ENCODE measurements around the gene HECW1.

GRCh38 chr7:43169076-43169475, 56.6 kb downstream of the HECW1 start:
- no peak for TF ChIP-seq CTCF (tag by site-specific recombination; IDR thresholded peaks at IDR 0.05)
- no peak for TF ChIP-seq ZNF202 (tag by site-specific recombination; IDR thresholded peaks at IDR 0.05; ENCODE audit: borderline replicate concordance)
- TF ChIP-seq ATF2 (tag by site-specific recombination; IDR thresholded peaks at IDR 0.05; ENCODE audit: low read depth): no peak
- no peak for TF ChIP-seq ZNF112 (tag by site-specific recombination; IDR thresholded peaks at IDR 0.05)
- no peak for TF ChIP-seq YY1 (tag by site-specific recombination; IDR thresholded peaks at IDR 0.05)
- TF ChIP-seq ZSCAN4 (tag by site-specific recombination; IDR thresholded peaks at IDR 0.05): no peak
- TF ChIP-seq ZBTB8A (tag by site-specific recombination; IDR thresholded peaks at IDR 0.05): no peak
- no peak for TF ChIP-seq KLF17 (tag by site-specific recombination; IDR thresholded peaks at IDR 0.05)
- no peak for TF ChIP-seq ZSCAN5A (tag by site-specific recombination; IDR thresholded peaks at IDR 0.05)
- no peak for TF ChIP-seq ELK4 (IDR thresholded peaks at IDR 0.05; ENCODE audit: borderline replicate concordance, low read depth, low read length)
- TF ChIP-seq ZNF311 (tag by site-specific recombination; IDR thresholded peaks at IDR 0.05; ENCODE audit: borderline replicate concordance): no peak
- TF ChIP-seq HOXC10 (CRISPR knock-in tag; IDR thresholded peaks at IDR 0.05): no peak
